Gastrocnemius medialis (tissue), 4 donors: ENCODE results near the gene ATRAID.

Experiments used
- CTCF ChIP-seq, 5 experiments: fragments of 450-650 bp in 3 of 5; fragments of 200-600 bp in 2 of 5; sonication (generic) in 2 of 5; IDR thresholded peaks in 4 of 5; conservative IDR thresholded peaks in 1 of 5; 1 replicate in 4 of 5; 2 replicates in 1 of 5; pipeline ENCODE4 v1.5.1; 2016 to 2019; ENCODE audit warnings: antibody characterized with exemption in 5 of 5, mild to moderate bottlenecking in 3 of 5, moderate library complexity in 3 of 5
- POLR2A ChIP-seq, 2 donors: fragments of 450-650 bp; IDR thresholded peaks; one replicate each; pipeline ENCODE4 v1.6.1; 2017; ENCODE audit warnings: antibody characterized with exemption in 2 of 2, mild to moderate bottlenecking in 2 of 2, moderate library complexity in 2 of 2

GRCh38 chr2:27212626-27213471 lies 1.0 kb downstream of the ATRAID start:
- no peak for TF ChIP-seq CTCF (IDR thresholded peaks at IDR 0.05 in 4 of 5, conservative IDR thresholded peaks at IDR 0.05 in 1 of 5)
- no peak for TF ChIP-seq POLR2A (IDR thresholded peaks at IDR 0.05)
